ENCODE results near the gene BRD3. TPM values are rescaled to one million over a fixed set of nuclear protein-coding genes. Genes with fewer than 3 reads are reported as not detected.
A peak's percentile ranks its signal among the peaks of the same experiment; 100 is the strongest.
"Not testable (repeated sequence)": the region's sequence is repeated elsewhere in the genome, so short reads cannot be mapped to it uniquely, and the experiment has no call there.

Gene BRD3
- 10 to 100 TPM; 13.7 to 39.9 (median 18.7) TPM for total RNA-seq

GRCh38 chr9:134067904-134068743 is at the start of gene BRD3:
BRD3 (minus strand) TSS chr9:134068026; CDS start chr9:134053477, 14,549 bp downstream.
- peak; percentile 93 for ATAC-seq (ENCODE audit: low FRiP score)
- no peak for DNase-seq (ENCODE audit: low spot score)
- no peak for TF ChIP-seq CTCF (IDR thresholded peaks at IDR 0.05)

- no peak for TF ChIP-seq CTCF (IDR thresholded peaks at IDR 0.05)
- no peak for ATAC-seq (ENCODE audit: low FRiP score)
- DNase-seq (ENCODE audit: low spot score) = no peak
Observed at GRCh38 chr9:134112561-134112960, 44.7 kb upstream of the BRD3 start.

GRCh38 chr9:134111064-134111463 is 43.2 kb upstream of the BRD3 start:
- DNase-seq (ENCODE audit: low spot score) (no peak), ATAC-seq (ENCODE audit: low FRiP score) (no peak)
- no peak for TF ChIP-seq CTCF (IDR thresholded peaks at IDR 0.05)

- no peak for TF ChIP-seq CTCF (IDR thresholded peaks at IDR 0.05)
- DNase-seq (ENCODE audit: low spot score) (no peak), ATAC-seq (ENCODE audit: low FRiP score) (no peak)
Observed at GRCh38 chr9:134103391-134103998, 35.7 kb upstream of the BRD3 start.

- no peak for TF ChIP-seq CTCF (IDR thresholded peaks at IDR 0.05)
- ATAC-seq (ENCODE audit: low FRiP score) = peak; percentile 44
- DNase-seq (ENCODE audit: low spot score) = no peak
Observed at GRCh38 chr9:134101623-134102149, 33.9 kb upstream of the BRD3 start.

GRCh38 chr9:134101133-134101532 is 33.3 kb upstream of the BRD3 start:
- not testable (repeated sequence) for DNase-seq (ENCODE audit: low spot score); ATAC-seq (ENCODE audit: low FRiP score)

- DNase-seq (ENCODE audit: low spot score) = no peak
- no peak for ATAC-seq (ENCODE audit: low FRiP score)
- no peak for TF ChIP-seq CTCF (IDR thresholded peaks at IDR 0.05)
Observed at GRCh38 chr9:134100040-134100439, 32.2 kb upstream of the BRD3 start.

Data from omental fat pad (tissue), 4 donors.